Fibroblast of lung (primary cell): Measurements from ENCODE around the gene TMEM109. TPM values are rescaled to one million over a fixed set of nuclear protein-coding genes. Genes with fewer than 3 reads are reported as not detected.

Source experiments
- DNase-seq, 2 donors: peaks; one replicate each; pipeline versions ENCODE4 v3.0.0 to v3.0.0-alpha.2; 2010; ENCODE audit warnings: low read depth in 2 of 2
- H2AFZ ChIP-seq: 2 replicates; pipeline ENCODE4 v1.5.1; 2012; ENCODE audit warnings: low read length, control low read depth, inconsistent platforms
- H3K27ac ChIP-seq: 2 replicates; pipeline ENCODE4 v1.5.1; 2011; ENCODE audit warnings: low read length, control low read depth; ENCODE audit not compliant: insufficient read depth
- H3K27me3 ChIP-seq: 2 replicates; pipeline ENCODE4 v1.5.1; 2011; ENCODE audit warnings: mild to moderate bottlenecking, low read length; ENCODE audit not compliant: control insufficient read depth, insufficient read depth
- H3K36me3 ChIP-seq: 2 replicates; pipeline ENCODE4 v1.5.1; 2011; ENCODE audit warnings: low read length; ENCODE audit not compliant: control insufficient read depth, insufficient read depth
- H3K4me1 ChIP-seq: 2 replicates; pipeline ENCODE4 v1.5.1; 2011; ENCODE audit warnings: low read length; ENCODE audit not compliant: control insufficient read depth, insufficient read depth; ENCODE audit errors: extremely low read depth
- H3K4me2 ChIP-seq: 2 replicates; pipeline ENCODE4 v1.5.1; 2011; ENCODE audit warnings: low read length, control low read depth; ENCODE audit not compliant: insufficient read depth; ENCODE audit errors: extremely low read depth
- H3K4me3 ChIP-seq, 4 experiments: fragments of 200-600 bp in 1 of 4; sonication (generic) in 1 of 4; replicated peaks in 1 of 4; 2 replicates each; pipeline ENCODE4 v1.5.1; 2011 to 2016; ENCODE audit warnings: low read length in 4 of 4, low read depth in 3 of 4, mild to moderate bottlenecking in 3 of 4, control low read depth in 2 of 4, inconsistent platforms in 1 of 4, mixed read lengths in 1 of 4; ENCODE audit not compliant: insufficient read depth in 1 of 4; ENCODE audit errors: control extremely low read depth in 1 of 4
- H3K79me2 ChIP-seq: 2 replicates; pipeline ENCODE4 v1.5.1; 2012; ENCODE audit warnings: mild to moderate bottlenecking, low read length, inconsistent platforms; ENCODE audit not compliant: control insufficient read depth, insufficient read depth
- H3K9ac ChIP-seq: 2 replicates; pipeline ENCODE4 v1.5.1; 2011; ENCODE audit warnings: mild to moderate bottlenecking, low read length, control low read depth; ENCODE audit not compliant: insufficient read depth
- H3K9me3 ChIP-seq: 2 replicates; pipeline ENCODE4 v1.5.1; 2012; ENCODE audit warnings: low read depth, low read length; ENCODE audit not compliant: control insufficient read depth, insufficient read depth
- H4K20me1 ChIP-seq: 2 replicates; pipeline ENCODE4 v1.5.1; 2011; ENCODE audit warnings: low read length; ENCODE audit not compliant: control insufficient read depth, insufficient read depth; ENCODE audit errors: extremely low read depth
- CTCF ChIP-seq, 2 donors: IDR thresholded peaks in 1 of 2; conservative IDR thresholded peaks in 1 of 2; 1 replicate in 1 of 2; 2 replicates in 1 of 2; pipeline ENCODE4 v1.5.1; 2011 to 2012; ENCODE audit warnings: low read length in 2 of 2, control low read depth in 1 of 2, inconsistent platforms in 1 of 2, low read depth in 1 of 2, mild to moderate bottlenecking in 1 of 2
- EZH2 ChIP-seq: IDR thresholded peaks from 2 replicates; pipeline ENCODE4 v1.5.1; 2012; ENCODE audit warnings: low read length, control low read depth, mild to moderate bottlenecking; ENCODE audit errors: missing control alignments
- polyA plus RNA-seq, 2 donors: library from polyadenylated mRNA; depleted of rRNA in 1 of 2; stranded (reverse) in 1 of 2; unstranded in 1 of 2; fragments of >200 nt; gene quantifications; 2 replicates each; pipeline ENCODE4 v1.2.1, GENCODE V29; 2011 to 2012; ENCODE audit warnings: missing spikeins in 1 of 2
- total RNA-seq: library from RNA; depleted of rRNA; stranded (reverse); fragments of >200 nt; gene quantifications from 2 replicates; pipeline ENCODE4 v1.2.1, GENCODE V29; 2014

Gene TMEM109
- total and polyA plus RNA-seq, 2 donors (not counting 1 experiment from before 2014, with no cell fraction given): 21.5 to 34.9 TPM

- H3K79me2 ChIP-seq: peaks cover 13% of the 10 kb centered on the region
- no peak for DNase-seq
- no peak overlapping the region for H3K9ac ChIP-seq
- H3K27me3 ChIP-seq: peaks cover 14% of the 10 kb centered on the region
- no peaks in the 10 kb centered on the region for H4K20me1 ChIP-seq
- no peaks in the 10 kb centered on the region for H3K36me3 ChIP-seq
- no peak overlapping the region for H2AFZ ChIP-seq
- H3K27ac ChIP-seq: no peak overlapping the region
- H3K4me2 ChIP-seq: no peak overlapping the region
- H3K9me3 ChIP-seq: no peaks in the 10 kb centered on the region
- TF ChIP-seq CTCF (conservative IDR thresholded peaks at IDR 0.05 in 1 of 2, IDR thresholded peaks at IDR 0.05 in 1 of 2; ENCODE audit: low read depth in 1 of 2, low read length in 2 of 2) (no peak), EZH2 (no peak)
- no peak overlapping the region for H3K4me3 ChIP-seq
- peaks cover 5% of the 10 kb centered on the region for H3K4me1 ChIP-seq
Observed at GRCh38 chr11:60912223-60912850, 1.6 kb upstream of the TMEM109 start.

GRCh38 chr11:60912851-60913528, 968 bp upstream of the TMEM109 start:
- no peak for DNase-seq
- Histone ChIP-seq H3K9me3 (no peaks in the 10 kb centered on the region), H3K4me1 (peaks cover 5% of the 10 kb centered on the region), H3K4me2 (peak overlapping the region; percentile 99), H2AFZ (peak overlapping the region; percentile 96), H3K36me3 (no peaks in the 10 kb centered on the region), H3K79me2 (peaks cover 13% of the 10 kb centered on the region), H3K27me3 (peaks cover 14% of the 10 kb centered on the region), H3K4me3 (peak overlapping the region in 3 of 4 experiments; percentile 84 to 88 (median 84)), H4K20me1 (no peaks in the 10 kb centered on the region), H3K9ac (no peak overlapping the region), H3K27ac (no peak overlapping the region)
- TF ChIP-seq EZH2 (no peak), CTCF (conservative IDR thresholded peaks at IDR 0.05 in 1 of 2, IDR thresholded peaks at IDR 0.05 in 1 of 2; ENCODE audit: low read depth in 1 of 2, low read length in 2 of 2) (no peak)

GRCh38 chr11:60914633-60915247, 782 bp downstream of the TMEM109 start:
- Histone ChIP-seq H3K36me3 (peaks cover 2% of the 10 kb centered on the region), H3K4me1 (peaks cover 12% of the 10 kb centered on the region), H2AFZ (peak overlapping the region; percentile 96), H3K79me2 (peaks cover 20% of the 10 kb centered on the region), H3K4me2 (peak overlapping the region; percentile 99), H3K4me3 (peak overlapping the region; percentile 78 to 88 (median 84)), H3K9me3 (no peaks in the 10 kb centered on the region), H3K27ac (peak overlapping the region; percentile 88), H3K9ac (peak overlapping the region; percentile 82), H3K27me3 (peaks cover 14% of the 10 kb centered on the region), H4K20me1 (no peaks in the 10 kb centered on the region)
- no peak for TF ChIP-seq CTCF (conservative IDR thresholded peaks at IDR 0.05 in 1 of 2, IDR thresholded peaks at IDR 0.05 in 1 of 2; ENCODE audit: low read depth in 1 of 2, low read length in 2 of 2)
- TF ChIP-seq EZH2: no peak
- DNase-seq: peak; percentile 31 to 44
